Effector memory CD8-positive, alpha-beta T cell (primary cell): Measurements from ENCODE around the gene RPN2.

ENCODE experiments used
- ATAC-seq: fragments of 150-1000 bp; cut with Tn5 transposase; replicated peaks from 2 replicates; pipeline ENCODE4 v1.10.0; 2021; ENCODE audit warnings: mild to moderate bottlenecking, moderate library complexity
- DNase-seq, 3 experiments: peaks; one replicate each; pipeline ENCODE4 v3.0.0; 2021
- H3K27ac Mint-ChIP-seq, 2 donors: one replicate each; pipeline ENCODE4 v1.8.0; 2022; ENCODE audit warnings: mild to moderate bottlenecking in 2 of 2, mixed read lengths in 2 of 2, moderate library complexity in 2 of 2
- H3K27me3 Mint-ChIP-seq, 2 donors: one replicate each; pipeline ENCODE4 v1.8.0; 2022; ENCODE audit warnings: mixed read lengths in 2 of 2
- H3K36me3 Mint-ChIP-seq: one replicate; pipeline ENCODE4 v1.8.0; 2022; ENCODE audit warnings: mild to moderate bottlenecking, moderate library complexity, mixed read lengths; ENCODE audit not compliant: insufficient read depth
- H3K4me1 Mint-ChIP-seq, 2 donors: one replicate each; pipeline ENCODE4 v1.8.0; 2022; ENCODE audit warnings: low read depth in 2 of 2, mixed read lengths in 2 of 2
- H3K4me3 Mint-ChIP-seq, 2 donors: one replicate each; pipeline ENCODE4 v1.8.0; 2022; ENCODE audit warnings: mild to moderate bottlenecking in 2 of 2, mixed read lengths in 2 of 2, moderate library complexity in 2 of 2
- H3K9me3 Mint-ChIP-seq, 2 donors: one replicate each; pipeline ENCODE4 v1.8.0; 2022; ENCODE audit warnings: mixed read lengths in 2 of 2

Gene RPN2

GRCh38 chr20:37209661-37210314 lies 30.7 kb downstream of the RPN2 start:
- Mint-ChIP-seq H3K36me3 (peaks cover 87% of the 10 kb centered on the region), H3K27ac (no peak overlapping the region), H3K4me3 (no peak overlapping the region), H3K4me1 (peaks cover 0 to 2% of the 10 kb centered on the region in 2 donors), H3K27me3 (no peaks in the 10 kb centered on the region), H3K9me3 (no peaks in the 10 kb centered on the region)
- DNase-seq (no peak), ATAC-seq (no peak)

- no peak overlapping the region for H3K27ac Mint-ChIP-seq
Observed at GRCh38 chr20:37218441-37218840, 39.3 kb downstream of the RPN2 start.

GRCh38 chr20:37218976-37219375 lies 39.8 kb downstream of the RPN2 start:
- Mint-ChIP-seq H3K27me3 (no peaks in the 10 kb centered on the region), H3K4me1 (peaks cover 2 to 3% of the 10 kb centered on the region in 2 donors), H3K27ac (no peak overlapping the region), H3K9me3 (no peaks in the 10 kb centered on the region), H3K4me3 (no peak overlapping the region), H3K36me3 (peaks cover 87% of the 10 kb centered on the region)
- no peak for DNase-seq
- no peak for ATAC-seq

More at GRCh38 chr20:37218441-37218840, 39.3 kb downstream of the RPN2 start:
- no peak for DNase-seq
- Mint-ChIP-seq H3K36me3 (peaks cover 87% of the 10 kb centered on the region), H3K4me3 (no peak overlapping the region), H3K4me1 (peaks cover 2 to 3% of the 10 kb centered on the region in 2 donors), H3K9me3 (no peaks in the 10 kb centered on the region), H3K27me3 (no peaks in the 10 kb centered on the region)
- ATAC-seq = no peak

GRCh38 chr20:37219751-37220668 lies 40.9 kb downstream of the RPN2 start:
- DNase-seq (no peak), ATAC-seq (no peak)
- H3K27ac Mint-ChIP-seq = peak overlapping the region in 1 of 2 donors; percentile 71
- no peaks in the 10 kb centered on the region for H3K27me3 Mint-ChIP-seq
- no peak overlapping the region for H3K4me3 Mint-ChIP-seq
- peaks cover 0 to 3% of the 10 kb centered on the region in 2 donors for H3K4me1 Mint-ChIP-seq
- no peaks in the 10 kb centered on the region for H3K9me3 Mint-ChIP-seq
- H3K36me3 Mint-ChIP-seq = peaks cover 90% of the 10 kb centered on the region

- no peak overlapping the region for H3K4me3 Mint-ChIP-seq
- ATAC-seq (no peak), DNase-seq (no peak)
- H3K27me3 Mint-ChIP-seq = no peaks in the 10 kb centered on the region
- peaks cover 92% of the 10 kb centered on the region for H3K36me3 Mint-ChIP-seq
- no peaks in the 10 kb centered on the region for H3K9me3 Mint-ChIP-seq
- peak overlapping the region in 1 of 2 donors; percentile 71 for H3K27ac Mint-ChIP-seq
- H3K4me1 Mint-ChIP-seq = peaks cover 0 to 3% of the 10 kb centered on the region in 2 donors
Observed at GRCh38 chr20:37220731-37221130, 41.6 kb downstream of the RPN2 start.

- no peak for ATAC-seq
- Mint-ChIP-seq H3K4me1 (peaks cover 0 to 3% of the 10 kb centered on the region in 2 donors), H3K27ac (peak overlapping the region in 1 of 2 donors; percentile 16), H3K36me3 (peaks cover 91% of the 10 kb centered on the region), H3K4me3 (no peak overlapping the region), H3K27me3 (no peaks in the 10 kb centered on the region), H3K9me3 (no peaks in the 10 kb centered on the region)
- no peak for DNase-seq
Observed at GRCh38 chr20:37222086-37222485, 43.0 kb downstream of the RPN2 start.

- Mint-ChIP-seq H3K27ac (peak overlapping the region in 1 of 2 donors; percentile 38), H3K4me1 (peaks cover 0 to 3% of the 10 kb centered on the region in 2 donors), H3K4me3 (no peak overlapping the region), H3K36me3 (peaks cover 83% of the 10 kb centered on the region), H3K27me3 (no peaks in the 10 kb centered on the region), H3K9me3 (no peaks in the 10 kb centered on the region)
- peak; percentile 47 for ATAC-seq
- no peak for DNase-seq
Observed at GRCh38 chr20:37223053-37223452, 43.9 kb downstream of the RPN2 start.

- H3K36me3 Mint-ChIP-seq = peaks cover 83% of the 10 kb centered on the region
- ATAC-seq (no peak), DNase-seq (no peak)
- no peak overlapping the region for H3K4me3 Mint-ChIP-seq
- H3K9me3 Mint-ChIP-seq = no peaks in the 10 kb centered on the region
- no peaks in the 10 kb centered on the region for H3K4me1 Mint-ChIP-seq
- no peak overlapping the region for H3K27ac Mint-ChIP-seq
- H3K27me3 Mint-ChIP-seq = no peaks in the 10 kb centered on the region
Observed at GRCh38 chr20:37225146-37225545, 46.0 kb downstream of the RPN2 start.

- ATAC-seq (no peak), DNase-seq (no peak)
- no peaks in the 10 kb centered on the region for H3K27me3 Mint-ChIP-seq
- H3K27ac Mint-ChIP-seq = no peak overlapping the region
- H3K9me3 Mint-ChIP-seq = no peaks in the 10 kb centered on the region
- H3K36me3 Mint-ChIP-seq = peaks cover 87% of the 10 kb centered on the region
- H3K4me3 Mint-ChIP-seq = no peak overlapping the region
- no peaks in the 10 kb centered on the region for H3K4me1 Mint-ChIP-seq
Observed at GRCh38 chr20:37226889-37227288, 47.8 kb downstream of the RPN2 start.

GRCh38 chr20:37228082-37228481 lies 49.0 kb downstream of the RPN2 start:
- ATAC-seq (no peak), DNase-seq (no peak)
- Mint-ChIP-seq H3K4me3 (no peak overlapping the region), H3K9me3 (no peaks in the 10 kb centered on the region), H3K27ac (no peak overlapping the region), H3K36me3 (peaks cover 89% of the 10 kb centered on the region), H3K27me3 (no peaks in the 10 kb centered on the region), H3K4me1 (no peaks in the 10 kb centered on the region)

- H3K4me3 Mint-ChIP-seq = no peak overlapping the region
Observed at GRCh38 chr20:37228656-37229055, 49.5 kb downstream of the RPN2 start.

GRCh38 chr20:37229357-37229756 lies 50.2 kb downstream of the RPN2 start:
- no peaks in the 10 kb centered on the region for H3K4me1 Mint-ChIP-seq
- peaks cover 88% of the 10 kb centered on the region for H3K36me3 Mint-ChIP-seq
- ATAC-seq = no peak
- no peak overlapping the region for H3K4me3 Mint-ChIP-seq
- no peak for DNase-seq
- no peaks in the 10 kb centered on the region for H3K9me3 Mint-ChIP-seq
- no peak overlapping the region for H3K27ac Mint-ChIP-seq
- no peaks in the 10 kb centered on the region for H3K27me3 Mint-ChIP-seq

More at GRCh38 chr20:37228656-37229055, 49.5 kb downstream of the RPN2 start:
- Mint-ChIP-seq H3K4me1 (no peaks in the 10 kb centered on the region), H3K27me3 (no peaks in the 10 kb centered on the region), H3K27ac (no peak overlapping the region), H3K9me3 (no peaks in the 10 kb centered on the region), H3K36me3 (peaks cover 89% of the 10 kb centered on the region)
- no peak for ATAC-seq
- DNase-seq = no peak

GRCh38 chr20:37230200-37230599 lies 51.1 kb downstream of the RPN2 start:
- Mint-ChIP-seq H3K36me3 (peaks cover 88% of the 10 kb centered on the region), H3K27ac (no peak overlapping the region), H3K27me3 (no peaks in the 10 kb centered on the region), H3K4me3 (no peak overlapping the region), H3K4me1 (no peaks in the 10 kb centered on the region), H3K9me3 (no peaks in the 10 kb centered on the region)
- DNase-seq (no peak), ATAC-seq (no peak)
